Endothelial cell of umbilical vein (primary cell): ENCODE results near the gene LGALS12.

Experiments used
- POLR2AphosphoS5 ChIP-seq: IDR thresholded peaks from 2 replicates; pipeline ENCODE4 v1.6.1; 2012; ENCODE audit warnings: low read depth, mild to moderate bottlenecking, control low read depth, low read length, moderate library complexity; ENCODE audit not compliant: insufficient read depth
- TF ChIP-seq, protein P1 (sequence below), 2 donors: IDR thresholded peaks; 1 replicate in 1 of 2; 2 replicates in 1 of 2; pipeline ENCODE4 v1.5.1; 2011; ENCODE audit warnings: low read length in 2 of 2, mild to moderate bottlenecking in 2 of 2, moderate library complexity in 2 of 2, control low read depth in 1 of 2, inconsistent platforms in 1 of 2, low read depth in 1 of 2; ENCODE audit not compliant: insufficient read depth in 1 of 2; ENCODE audit errors: extremely low read depth in 1 of 2

DNA sequence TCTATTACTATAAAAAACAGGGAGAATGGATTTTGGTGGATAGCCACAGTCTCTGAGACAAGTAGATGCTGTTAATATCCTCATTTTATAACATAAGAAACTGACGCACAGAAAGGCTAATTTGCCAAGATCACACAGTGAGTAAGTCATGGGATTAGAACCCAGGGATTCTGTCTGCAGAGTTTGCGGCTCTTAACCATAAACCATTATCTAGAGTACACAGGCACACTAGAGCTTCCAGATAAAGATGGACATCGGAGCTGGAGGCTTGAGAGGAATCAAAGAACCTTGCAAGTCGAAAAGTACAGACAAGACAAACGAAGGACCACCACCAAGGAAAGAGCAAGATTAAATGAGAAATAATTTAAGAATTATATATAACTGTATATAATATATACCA, 11.3 kb downstream of the LGALS12 start:
- TF ChIP-seq POLR2AphosphoS5, result no peak
- TF ChIP-seq, protein P1, sequence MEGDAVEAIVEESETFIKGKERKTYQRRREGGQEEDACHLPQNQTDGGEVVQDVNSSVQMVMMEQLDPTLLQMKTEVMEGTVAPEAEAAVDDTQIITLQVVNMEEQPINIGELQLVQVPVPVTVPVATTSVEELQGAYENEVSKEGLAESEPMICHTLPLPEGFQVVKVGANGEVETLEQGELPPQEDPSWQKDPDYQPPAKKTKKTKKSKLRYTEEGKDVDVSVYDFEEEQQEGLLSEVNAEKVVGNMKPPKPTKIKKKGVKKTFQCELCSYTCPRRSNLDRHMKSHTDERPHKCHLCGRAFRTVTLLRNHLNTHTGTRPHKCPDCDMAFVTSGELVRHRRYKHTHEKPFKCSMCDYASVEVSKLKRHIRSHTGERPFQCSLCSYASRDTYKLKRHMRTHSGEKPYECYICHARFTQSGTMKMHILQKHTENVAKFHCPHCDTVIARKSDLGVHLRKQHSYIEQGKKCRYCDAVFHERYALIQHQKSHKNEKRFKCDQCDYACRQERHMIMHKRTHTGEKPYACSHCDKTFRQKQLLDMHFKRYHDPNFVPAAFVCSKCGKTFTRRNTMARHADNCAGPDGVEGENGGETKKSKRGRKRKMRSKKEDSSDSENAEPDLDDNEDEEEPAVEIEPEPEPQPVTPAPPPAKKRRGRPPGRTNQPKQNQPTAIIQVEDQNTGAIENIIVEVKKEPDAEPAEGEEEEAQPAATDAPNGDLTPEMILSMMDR (IDR thresholded peaks at IDR 0.05; ENCODE audit: extremely low read depth in 1 of 2, insufficient read depth in 1 of 2, low read depth in 1 of 2, low read length in 2 of 2), result no peak
